UCSD-AML1 (cell line): Measurements from ENCODE around the gene HAAO.
"Not testable (repeated sequence)": the region's sequence is repeated elsewhere in the genome, so short reads cannot be mapped to it uniquely, and the experiment has no call there.

Experiments used
- DNase-seq: peaks from one replicate; lab custom pipeline; 2025; ENCODE audit not compliant: unreplicated experiment; lab: John Stamatoyannopoulos, UW

HAAO gene

DNA sequence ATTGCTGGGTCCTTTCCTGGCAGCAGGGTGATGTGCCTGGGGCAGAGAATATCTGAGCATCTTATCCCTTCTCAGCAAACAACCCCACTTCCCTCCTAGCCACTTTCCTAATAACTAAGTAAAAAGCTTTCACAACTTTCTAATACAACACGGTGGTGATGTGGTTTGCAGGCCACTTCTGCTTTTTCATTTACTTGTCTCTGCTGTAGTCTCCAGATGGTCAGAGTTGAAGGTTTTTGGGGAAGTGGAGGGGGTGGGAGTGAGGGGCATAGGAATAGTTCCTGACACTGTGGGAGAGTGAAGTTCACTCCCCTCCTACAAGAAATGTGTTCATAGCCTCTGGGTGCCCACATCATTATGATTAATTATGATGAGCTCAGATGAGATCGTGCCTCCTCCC, 40.1 kb downstream of the HAAO start:
- DNase-seq: peak; percentile 65

GRCh38 chr2:42748840-42749239, 43.5 kb downstream of the HAAO start:
- DNase-seq: no peak

- DNase-seq: no peak
These were observed 45.0 kb downstream of the HAAO start for GRCh38 chr2:42747422-42747821.

- DNase-seq: no peak
These were observed 47.8 kb downstream of the HAAO start for GRCh38 chr2:42744545-42745082.

DNA sequence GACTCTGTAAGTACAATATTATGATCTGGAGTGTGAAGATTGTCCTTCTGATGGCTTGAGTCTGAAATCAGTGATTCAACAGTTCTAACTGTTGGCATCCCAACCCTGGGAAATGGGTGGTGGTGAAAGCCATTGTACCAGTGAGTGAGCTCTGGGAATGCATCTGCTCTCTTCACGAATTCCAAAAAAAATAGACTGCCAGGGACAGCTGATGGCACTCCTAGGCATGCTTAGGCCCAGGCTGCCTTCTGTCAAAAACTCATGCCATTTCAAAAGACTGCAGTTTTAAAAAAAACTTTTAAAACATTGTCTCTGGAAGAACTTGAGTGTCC, 48.8 kb downstream of the HAAO start:
- no peak for DNase-seq

DNA sequence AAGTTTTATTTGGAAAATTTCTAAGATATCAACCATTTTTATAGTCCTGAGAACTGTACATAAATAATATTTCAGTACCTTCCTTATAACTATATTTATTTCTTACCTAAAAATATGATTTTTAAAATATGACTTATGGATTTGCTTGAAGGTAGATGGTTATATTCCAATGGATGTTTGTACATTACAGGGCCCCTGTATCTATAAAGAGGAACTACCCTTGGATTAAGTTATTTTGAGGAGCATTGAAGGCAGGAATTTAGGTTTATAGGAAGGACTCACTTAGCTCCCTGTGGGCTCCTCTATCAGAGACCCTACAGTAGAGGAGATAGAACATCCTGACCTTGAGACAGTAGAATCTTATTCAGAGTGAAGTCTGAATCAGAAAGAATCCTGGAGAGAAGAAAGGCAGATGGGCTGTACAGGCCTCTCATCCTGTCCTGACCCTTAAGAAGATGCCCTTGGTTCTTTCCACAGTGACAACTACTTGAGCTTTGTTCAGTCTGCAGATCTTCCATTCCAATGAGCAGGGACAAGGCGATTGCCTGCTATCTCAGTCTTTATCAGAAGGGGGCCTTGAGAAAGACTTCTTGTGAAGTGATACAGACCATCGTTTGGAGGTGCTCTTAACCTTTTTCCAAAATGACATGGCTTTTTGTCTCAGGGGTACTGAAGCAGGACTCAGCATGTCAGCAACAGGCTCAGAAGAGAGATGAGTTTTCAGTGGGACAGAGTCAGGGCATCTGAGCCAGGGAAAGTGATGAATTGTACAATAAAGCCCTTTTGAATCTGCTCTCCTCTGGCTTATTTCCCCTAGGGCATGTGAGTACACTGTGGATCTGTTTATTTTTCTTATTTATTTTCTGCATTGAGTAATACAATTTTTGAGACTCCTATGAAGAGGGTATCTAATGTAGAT, 49.4 kb downstream of the HAAO start:
- DNase-seq: no peak

- DNase-seq: no peak
These were observed 51.2 kb downstream of the HAAO start for GRCh38 chr2:42741140-42741539.

GRCh38 chr2:42736598-42737322, 55.6 kb downstream of the HAAO start:
- DNase-seq: no peak

- DNase-seq: no peak
These were observed 58.5 kb downstream of the HAAO start for GRCh38 chr2:42733852-42734251.

DNA sequence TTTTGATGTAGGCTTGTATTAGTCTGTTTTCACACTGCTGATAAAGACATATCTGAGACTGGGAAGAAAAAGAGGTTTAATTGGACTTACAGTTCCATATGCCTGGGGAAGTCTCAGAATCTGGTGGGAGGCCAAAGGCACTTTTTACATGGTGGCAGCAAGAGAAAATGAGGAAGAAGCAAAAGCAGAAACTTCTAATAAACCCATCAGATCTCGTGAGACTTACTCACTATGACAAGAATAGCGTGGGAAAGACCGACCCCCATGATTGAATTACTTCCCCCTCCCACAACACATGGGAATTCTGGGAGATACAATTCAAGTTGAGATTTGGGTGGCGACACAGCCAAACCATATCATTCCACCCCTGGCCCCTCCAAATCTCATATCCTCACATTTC, 61.1 kb downstream of the HAAO start:
- not testable (repeated sequence) for DNase-seq

GRCh38 chr2:42726680-42727079, 65.7 kb downstream of the HAAO start:
- DNase-seq: no peak

DNA sequence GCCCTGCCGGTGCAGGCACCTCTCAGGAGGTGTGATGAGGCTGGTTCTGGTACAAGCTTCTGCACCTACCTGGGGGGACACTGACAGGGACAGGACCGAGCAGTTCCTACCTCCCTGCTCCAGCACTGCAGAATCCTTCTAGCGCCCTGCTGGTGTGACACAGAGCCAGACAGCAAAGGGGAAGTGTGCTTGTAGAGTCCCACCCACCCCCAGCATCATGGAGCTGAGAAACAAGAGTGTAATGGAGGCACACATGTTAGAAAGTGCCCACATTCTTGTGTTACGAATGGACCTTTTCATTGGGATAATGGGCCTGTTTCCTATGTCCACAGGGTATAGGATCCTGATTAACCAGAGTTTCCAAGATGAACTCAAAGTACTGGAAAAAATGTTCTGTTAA, 66.7 kb downstream of the HAAO start:
- DNase-seq: no peak

- DNase-seq: no peak
These were observed 67.5 kb downstream of the HAAO start for GRCh38 chr2:42724886-42725285.

DNA sequence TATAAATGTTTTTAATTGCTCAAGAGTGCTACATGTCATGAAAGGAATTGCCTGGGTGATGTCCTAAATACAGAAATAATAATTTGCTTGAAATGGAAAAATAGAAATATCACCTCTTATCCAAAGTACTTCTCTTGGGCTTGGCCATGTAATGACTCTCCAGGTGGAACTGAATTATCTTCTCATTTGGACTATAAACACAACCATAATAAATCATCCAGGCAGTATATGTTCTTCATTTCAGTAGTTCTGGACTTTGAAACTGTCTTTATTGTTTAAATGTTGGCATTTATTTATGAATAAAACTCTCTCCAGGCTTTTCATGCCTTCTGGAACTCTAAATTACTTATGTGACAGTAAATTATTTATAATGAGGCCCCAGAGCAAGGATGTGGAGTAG, 68.9 kb downstream of the HAAO start:
- DNase-seq: no peak

DNA sequence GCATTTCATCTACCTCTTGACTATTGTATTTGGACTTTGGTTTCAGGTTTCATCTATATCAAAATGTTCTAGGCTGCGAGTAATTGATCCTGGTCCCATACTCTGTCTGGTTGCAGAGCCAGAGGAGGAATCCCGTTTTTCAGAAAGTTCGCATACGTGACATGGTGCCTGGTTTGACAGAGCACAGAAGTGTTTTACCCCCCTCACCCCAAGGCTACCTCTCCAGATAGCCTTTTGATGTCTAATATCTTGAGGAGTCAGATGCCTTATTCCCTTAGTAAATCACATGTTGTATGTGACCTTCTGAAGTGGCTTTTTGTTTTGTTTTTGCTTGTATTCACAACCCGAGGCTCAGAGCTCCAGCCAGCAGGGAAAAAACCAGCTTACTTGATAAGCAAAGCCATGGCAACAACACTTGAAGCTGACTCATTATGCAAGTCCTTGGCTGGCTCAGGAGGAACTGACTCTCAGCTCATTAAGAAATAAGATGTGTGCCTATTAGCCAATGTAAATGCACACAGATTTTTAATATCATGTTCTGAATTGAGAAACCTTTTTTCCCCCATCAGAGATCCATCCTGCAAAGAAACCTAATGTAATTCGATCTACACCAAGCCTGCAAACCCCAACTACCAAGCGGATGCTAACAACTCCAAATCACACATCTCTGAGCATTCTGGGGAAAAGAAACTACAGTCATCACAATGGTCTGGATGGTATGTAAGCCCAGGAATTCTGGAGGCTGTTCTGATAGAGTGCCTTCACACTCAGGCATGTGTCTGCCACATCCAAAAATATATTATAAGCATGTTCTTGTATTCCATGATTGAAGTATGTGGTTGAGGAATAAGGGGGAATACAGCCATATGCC, 69.8 kb downstream of the HAAO start:
- DNase-seq: no peak

DNA sequence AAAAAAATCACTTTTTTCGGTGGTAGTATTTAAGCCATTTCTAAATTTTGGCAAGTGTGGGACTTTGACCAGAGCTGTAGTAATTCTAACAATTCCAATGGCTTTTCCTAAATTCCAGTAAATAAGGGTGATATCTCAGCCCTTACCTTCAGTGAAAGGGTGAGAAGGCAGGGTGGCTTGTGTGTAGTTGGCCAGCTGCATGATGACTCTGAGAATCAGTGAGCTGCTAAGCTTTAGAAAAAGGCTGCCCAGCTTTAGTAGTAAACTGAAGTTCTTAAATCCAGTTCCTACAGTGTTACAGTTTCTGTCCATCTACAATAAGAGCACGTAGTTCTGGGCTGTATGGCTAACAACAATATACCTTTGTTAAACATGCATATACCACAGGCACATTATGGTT, 70.5 kb downstream of the HAAO start:
- DNase-seq: no peak
